Measurements from ENCODE around the gene CLDN18.
A peak's percentile ranks its signal among the peaks of the same experiment; 100 is the strongest.

The CLDN18 gene

DNA sequence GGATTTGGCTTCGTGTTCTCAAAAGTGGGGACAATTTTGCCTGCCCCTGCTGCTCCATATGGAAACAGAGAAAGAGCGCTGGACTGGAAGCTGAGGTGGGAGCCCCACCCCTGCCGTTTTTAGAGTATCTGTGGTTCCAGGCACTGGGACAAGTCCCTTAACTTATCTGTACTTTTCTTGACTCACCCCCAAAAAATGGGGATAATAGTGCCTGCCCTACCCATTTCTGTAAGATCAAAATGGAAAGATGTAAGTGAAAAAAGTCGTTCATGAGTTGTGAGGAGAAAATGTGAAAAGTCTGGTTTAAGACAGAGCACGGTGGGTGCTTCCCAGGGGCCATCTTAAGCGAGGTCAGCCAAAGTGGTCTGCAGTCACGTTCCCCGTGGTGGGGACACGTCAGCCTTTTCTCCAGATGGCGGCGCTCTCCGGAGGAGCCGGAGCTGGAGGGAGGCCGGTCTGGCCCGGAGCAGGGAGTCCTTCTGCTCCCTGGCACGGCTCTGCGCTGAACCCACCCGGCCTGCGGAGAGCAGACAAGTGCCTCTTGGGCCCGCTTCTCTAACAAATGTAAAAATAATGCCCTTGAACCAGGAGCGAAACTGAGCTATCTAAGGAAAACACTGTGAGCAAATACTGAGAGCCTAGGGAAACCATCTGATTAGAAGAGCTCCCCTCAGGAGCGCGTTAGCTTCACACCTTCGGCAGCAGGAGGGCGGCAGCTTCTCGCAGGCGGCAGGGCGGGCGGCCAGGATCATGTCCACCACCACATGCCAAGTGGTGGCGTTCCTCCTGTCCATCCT, at the start of gene CLDN18:
CLDN18 (plus strand) TSS at position 690 of the 797 bp plus-strand sequence; CDS start at position 751, 61 bp downstream.
- no peak for DNase-seq (ENCODE audit: low read depth)
- TF ChIP-seq, protein P1, sequence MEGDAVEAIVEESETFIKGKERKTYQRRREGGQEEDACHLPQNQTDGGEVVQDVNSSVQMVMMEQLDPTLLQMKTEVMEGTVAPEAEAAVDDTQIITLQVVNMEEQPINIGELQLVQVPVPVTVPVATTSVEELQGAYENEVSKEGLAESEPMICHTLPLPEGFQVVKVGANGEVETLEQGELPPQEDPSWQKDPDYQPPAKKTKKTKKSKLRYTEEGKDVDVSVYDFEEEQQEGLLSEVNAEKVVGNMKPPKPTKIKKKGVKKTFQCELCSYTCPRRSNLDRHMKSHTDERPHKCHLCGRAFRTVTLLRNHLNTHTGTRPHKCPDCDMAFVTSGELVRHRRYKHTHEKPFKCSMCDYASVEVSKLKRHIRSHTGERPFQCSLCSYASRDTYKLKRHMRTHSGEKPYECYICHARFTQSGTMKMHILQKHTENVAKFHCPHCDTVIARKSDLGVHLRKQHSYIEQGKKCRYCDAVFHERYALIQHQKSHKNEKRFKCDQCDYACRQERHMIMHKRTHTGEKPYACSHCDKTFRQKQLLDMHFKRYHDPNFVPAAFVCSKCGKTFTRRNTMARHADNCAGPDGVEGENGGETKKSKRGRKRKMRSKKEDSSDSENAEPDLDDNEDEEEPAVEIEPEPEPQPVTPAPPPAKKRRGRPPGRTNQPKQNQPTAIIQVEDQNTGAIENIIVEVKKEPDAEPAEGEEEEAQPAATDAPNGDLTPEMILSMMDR (IDR thresholded peaks at IDR 0.05; ENCODE audit: control insufficient read depth, extremely low read depth, insufficient read depth), result no peak
- no peak within 1 kb of the TSS for H3K4me3 ChIP-seq (ENCODE audit: low read depth, low read length)

DNA sequence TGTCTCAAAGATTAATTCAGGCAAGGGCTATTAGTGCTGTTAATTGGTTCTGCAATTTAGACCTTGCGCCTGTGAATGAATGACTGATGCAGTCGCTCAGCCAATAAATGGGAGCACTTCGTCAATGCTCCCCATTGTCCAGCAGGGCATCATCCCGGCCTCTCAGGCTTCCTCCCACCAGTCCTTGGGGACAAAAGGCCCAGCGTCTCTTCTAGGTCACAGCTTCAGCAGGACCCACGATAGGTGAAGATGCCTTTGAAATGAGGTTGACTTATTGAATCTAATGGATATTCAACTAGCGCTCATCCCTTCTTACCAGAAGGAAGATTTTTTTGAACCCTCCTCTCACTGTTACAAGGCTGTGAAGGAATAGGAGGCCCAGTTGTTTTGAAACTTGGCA, 47.7 kb upstream of the CLDN18 start:
- H3K4me3 ChIP-seq (ENCODE audit: low read depth, low read length), result no peak overlapping the region
- TF ChIP-seq, protein P1 (IDR thresholded peaks at IDR 0.05; ENCODE audit: control insufficient read depth, extremely low read depth, insufficient read depth), result no peak
- DNase-seq (ENCODE audit: low read depth), result no peak

DNA sequence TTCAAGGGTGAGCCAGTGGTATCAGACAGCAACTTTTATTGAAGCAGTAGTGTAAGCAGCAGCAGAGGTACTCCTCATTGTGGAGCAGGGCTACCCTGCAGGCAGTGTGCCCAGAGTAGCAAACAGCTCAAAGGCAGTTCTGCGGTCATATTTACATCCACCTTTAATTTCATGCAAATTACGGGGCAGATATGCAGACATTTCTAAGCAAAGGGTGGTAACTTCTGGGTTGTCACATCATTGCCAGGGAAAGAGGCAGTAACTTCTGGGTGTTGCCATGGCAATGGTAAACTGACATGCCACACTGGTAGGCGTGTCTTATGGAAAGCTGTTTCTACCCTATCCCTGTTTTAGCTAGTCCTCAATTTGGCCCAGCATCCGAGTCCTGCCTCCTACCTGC, 46.5 kb upstream of the CLDN18 start:
- no peak for DNase-seq (ENCODE audit: low read depth)
- TF ChIP-seq, protein P1 (IDR thresholded peaks at IDR 0.05; ENCODE audit: control insufficient read depth, extremely low read depth, insufficient read depth), result no peak
- H3K4me3 ChIP-seq (ENCODE audit: low read depth, low read length), result no peak overlapping the region

DNA sequence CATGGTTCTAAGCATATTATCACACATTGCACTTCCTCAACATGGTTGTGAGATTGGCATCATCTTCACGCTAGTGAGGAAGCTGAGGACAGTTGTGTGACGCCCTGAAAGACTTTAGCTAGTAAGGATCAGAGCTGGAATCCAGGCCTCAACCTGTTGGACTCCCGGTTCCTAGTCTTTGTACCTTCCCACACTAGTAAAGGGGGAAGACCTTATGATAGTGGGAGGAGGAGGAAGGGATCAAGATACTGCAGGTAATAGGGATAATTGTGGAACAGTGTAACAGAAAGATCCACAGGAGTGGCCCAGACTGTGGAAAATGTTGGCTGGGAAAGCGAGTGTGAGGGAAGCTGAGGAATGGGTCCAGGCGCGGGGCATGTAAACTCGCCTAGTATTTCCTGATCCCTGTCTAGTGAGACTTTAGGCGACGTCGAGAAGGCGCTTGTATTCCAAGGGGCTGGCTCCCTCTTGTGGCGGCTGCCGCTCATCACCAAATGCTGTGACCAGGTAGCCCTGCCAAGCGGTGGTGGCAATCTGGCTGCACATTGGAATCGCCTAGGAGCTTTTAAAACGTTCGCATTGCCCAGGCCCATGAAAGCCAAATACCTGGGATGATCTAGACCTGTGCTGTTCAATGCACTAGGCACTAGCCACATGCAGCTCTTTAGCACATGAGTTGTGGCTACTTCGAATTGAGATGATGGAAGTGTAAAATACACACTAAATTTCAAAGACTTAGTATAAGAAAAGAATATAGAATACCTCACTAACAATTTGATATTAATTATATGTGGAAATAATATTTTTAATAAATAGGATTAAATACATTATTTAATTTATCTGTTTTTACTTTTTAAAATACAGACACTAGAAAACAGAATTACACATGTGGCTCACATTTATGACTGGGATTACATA, 38.8 kb upstream of the CLDN18 start:
- H3K4me3 ChIP-seq (ENCODE audit: low read depth, low read length), result no peak overlapping the region
- TF ChIP-seq, protein P1 (IDR thresholded peaks at IDR 0.05; ENCODE audit: control insufficient read depth, extremely low read depth, insufficient read depth), result peak; percentile 95
- peak; percentile 37 for DNase-seq (ENCODE audit: low read depth)

DNA sequence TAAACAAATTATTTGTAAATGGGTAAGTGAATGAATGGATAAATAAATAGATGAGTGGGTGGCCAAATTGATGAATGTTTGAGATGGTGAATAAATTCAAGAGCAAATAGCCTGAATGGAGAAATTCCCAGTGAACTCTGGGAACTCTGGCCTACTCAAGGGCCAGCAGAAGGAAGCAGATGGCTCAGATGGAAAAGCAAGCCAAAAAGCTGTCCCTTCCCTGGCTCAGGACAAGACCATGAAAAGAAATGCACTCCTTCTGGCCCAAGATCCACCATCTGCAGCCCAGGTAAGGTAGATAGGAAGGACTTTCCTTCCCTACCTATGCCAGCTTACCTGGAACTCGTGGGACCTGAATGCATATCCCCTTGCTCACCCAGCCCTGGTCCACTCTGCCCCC, 37.6 kb upstream of the CLDN18 start:
- TF ChIP-seq, protein P1 (IDR thresholded peaks at IDR 0.05; ENCODE audit: control insufficient read depth, extremely low read depth, insufficient read depth), result no peak
- H3K4me3 ChIP-seq (ENCODE audit: low read depth, low read length), result no peak overlapping the region
- DNase-seq (ENCODE audit: low read depth), result no peak

DNA sequence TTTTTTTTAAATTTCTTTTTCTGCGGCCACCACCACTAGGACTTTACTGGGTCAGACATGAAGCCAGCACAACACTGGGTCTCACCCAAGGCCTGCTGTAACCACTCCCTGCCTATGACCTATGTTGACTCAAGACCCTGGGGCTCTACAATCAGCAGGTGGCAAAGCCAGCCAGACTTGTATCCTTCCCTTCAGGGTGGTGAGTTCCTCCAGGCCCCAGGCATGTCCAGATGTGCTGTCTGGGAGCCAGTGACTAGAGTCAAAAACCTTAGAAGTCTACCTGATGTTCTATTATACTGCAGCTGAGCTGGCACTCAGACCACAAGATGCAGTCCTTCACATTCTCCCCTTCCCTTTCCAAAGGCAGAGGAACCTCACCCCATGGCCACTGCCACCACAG, 31.6 kb upstream of the CLDN18 start:
- H3K4me3 ChIP-seq (ENCODE audit: low read depth, low read length), result no peak overlapping the region
- TF ChIP-seq, protein P1 (IDR thresholded peaks at IDR 0.05; ENCODE audit: control insufficient read depth, extremely low read depth, insufficient read depth), result no peak
- DNase-seq (ENCODE audit: low read depth), result no peak

Data from LNCaP clone FGC (cell line).